ENCODE results near the gene ARSI.
"Not testable (repeated sequence)": the region's sequence is repeated elsewhere in the genome, so short reads cannot be mapped to it uniquely, and the experiment has no call there.

The ARSI gene

DNA sequence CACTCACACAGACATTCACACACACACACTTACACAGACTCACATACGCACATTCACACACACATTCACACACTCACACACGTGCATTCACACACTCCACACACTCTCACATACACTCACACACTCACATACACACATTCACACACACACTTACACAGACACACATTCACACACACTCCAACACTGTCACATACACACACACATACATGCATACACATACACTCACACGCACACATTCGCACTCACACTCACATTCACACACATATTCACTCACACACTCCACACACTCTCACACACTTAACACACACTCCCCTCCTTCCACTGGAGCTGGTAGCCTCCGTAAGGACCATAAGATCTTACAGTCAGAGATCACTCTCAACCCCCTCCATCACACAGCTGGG lies 39.3 kb downstream of the ARSI start:
- DNase-seq, result no peak

DNA sequence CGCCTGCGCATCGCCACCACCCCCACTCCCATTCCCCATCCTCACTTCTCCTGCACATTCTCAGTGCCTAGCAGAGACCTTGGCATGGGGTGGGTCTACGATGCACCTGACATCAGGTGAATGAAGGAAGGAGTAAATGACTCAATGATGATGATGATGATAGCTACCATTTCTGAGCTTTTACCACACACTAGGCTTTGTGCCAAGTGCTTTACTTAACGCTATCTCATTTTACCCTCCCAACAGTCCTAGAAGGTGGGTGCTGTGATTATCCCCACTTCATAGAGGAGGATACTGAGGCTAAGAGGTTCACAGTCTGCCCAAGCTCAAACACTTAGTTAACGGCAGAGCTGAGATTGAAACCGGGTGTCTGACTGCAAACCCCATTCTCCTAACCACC lies 40.2 kb downstream of the ARSI start:
- no peak for DNase-seq

GRCh38 chr5:150261231-150261630 lies 41.5 kb downstream of the ARSI start:
- no peak for DNase-seq

GRCh38 chr5:150258130-150258529 lies 44.6 kb downstream of the ARSI start:
- DNase-seq, result no peak

DNA sequence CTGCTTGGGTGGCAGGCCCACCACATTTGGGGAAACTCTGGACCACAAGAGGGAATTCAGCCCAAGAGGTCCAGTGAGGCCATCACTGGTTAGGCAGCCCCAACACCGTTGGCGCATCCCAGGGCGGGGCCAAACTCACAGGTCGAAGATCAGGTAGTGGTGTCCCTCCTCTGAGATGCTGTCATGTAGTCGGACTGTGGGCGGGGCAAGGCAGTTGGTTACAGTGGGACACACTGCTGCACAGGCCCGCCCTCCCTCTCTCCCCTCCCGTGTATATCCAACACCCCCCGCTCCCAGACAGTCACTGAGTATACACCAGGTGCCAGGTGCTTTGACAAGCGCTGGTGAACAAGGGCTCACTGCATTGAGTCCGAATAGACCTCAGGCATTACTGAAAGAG lies 45.3 kb downstream of the ARSI start:
- no peak for DNase-seq

GRCh38 chr5:150256410-150257064 lies 46.2 kb downstream of the ARSI start:
- DNase-seq, result no peak

DNA sequence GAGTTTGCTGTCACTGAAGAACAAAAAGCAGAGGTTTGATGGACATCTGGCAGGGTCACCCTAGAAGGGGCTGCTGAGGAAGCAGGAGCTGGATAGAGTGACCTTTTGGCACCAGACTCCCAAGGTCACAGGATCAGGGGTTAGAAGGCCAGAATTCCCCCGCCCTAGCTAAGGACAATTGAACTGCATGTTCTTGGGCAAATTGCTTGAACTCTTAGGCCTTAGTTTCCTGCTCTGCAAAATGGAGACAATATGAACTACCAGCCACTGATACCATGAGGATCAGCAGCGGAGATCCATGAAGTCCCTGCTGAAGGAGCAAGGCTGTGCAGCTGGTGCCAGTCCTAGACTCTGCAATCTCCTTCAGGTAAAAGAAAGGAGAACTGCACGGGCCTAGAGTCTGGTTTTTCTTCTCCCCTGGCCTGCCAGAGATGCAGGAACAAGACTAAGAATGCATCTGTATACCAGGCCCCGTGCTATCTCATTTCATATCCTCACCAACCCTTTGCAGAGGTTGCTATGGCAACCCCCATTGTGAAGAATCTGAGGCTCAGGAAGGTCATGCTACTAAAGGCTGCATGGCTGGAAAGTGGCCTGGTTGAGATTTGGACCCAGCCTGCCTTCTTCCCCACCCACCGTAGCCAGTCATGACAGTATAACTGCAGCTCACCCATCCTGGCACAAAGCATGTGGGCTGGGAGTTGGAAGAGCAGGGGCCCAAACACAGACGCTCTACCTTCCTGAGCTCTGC lies 46.9 kb downstream of the ARSI start:
- no peak for DNase-seq

DNA sequence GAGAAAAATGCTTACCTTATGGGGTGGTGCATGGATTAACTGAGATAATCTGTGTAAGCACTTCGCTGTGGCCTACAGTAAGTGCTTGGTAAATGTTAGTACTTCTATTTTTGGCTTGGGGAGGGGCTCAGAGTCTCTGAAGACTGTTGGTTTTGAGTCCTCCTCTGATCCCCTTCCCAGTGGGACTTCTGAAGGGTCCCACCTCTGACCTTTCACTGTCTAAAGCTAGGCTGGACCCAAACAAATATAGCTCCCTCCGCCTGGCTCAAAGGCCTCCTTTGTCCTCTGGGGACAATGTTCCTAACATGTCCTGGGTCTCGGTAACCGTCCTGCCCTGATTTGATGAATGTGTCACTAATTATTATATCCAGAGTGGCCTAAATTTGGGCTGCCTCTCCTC lies 47.9 kb downstream of the ARSI start:
- DNase-seq, result no peak

- no peak for DNase-seq
Measured at GRCh38 chr5:150254363-150254762, 48.3 kb downstream of the ARSI start.

- DNase-seq, result no peak
Measured at GRCh38 chr5:150253416-150254208, 49.1 kb downstream of the ARSI start.

GRCh38 chr5:150252489-150252888 lies 50.2 kb downstream of the ARSI start:
- DNase-seq, result no peak

- no peak for DNase-seq
Measured at GRCh38 chr5:150251504-150251903, 51.2 kb downstream of the ARSI start.

GRCh38 chr5:150249744-150250143 lies 53.0 kb downstream of the ARSI start:
- no peak for DNase-seq

- no peak for DNase-seq
Measured at GRCh38 chr5:150248946-150249345, 53.8 kb downstream of the ARSI start.

- DNase-seq, result not testable (repeated sequence)
Measured at GRCh38 chr5:150248493-150248892, 54.2 kb downstream of the ARSI start.

DNA sequence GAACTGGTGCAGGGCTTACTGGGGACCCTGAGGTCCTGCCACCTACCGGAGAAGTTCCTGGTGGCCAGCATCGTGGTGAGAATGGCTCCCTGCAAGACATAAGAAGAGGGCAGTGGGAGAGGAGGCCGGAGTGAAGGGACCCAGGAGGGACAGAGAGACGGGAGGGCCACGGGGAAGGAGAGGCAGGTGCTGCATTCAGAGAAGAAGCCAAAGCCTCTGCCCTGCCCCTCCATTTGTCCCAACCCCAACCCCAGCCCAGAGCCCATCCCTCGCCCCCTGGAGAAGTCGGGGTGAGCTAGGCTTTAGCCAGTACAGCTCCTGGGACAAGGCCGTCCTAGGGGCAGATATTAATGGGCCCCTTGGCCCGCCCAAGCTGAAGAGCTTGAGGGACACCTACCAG lies 55.0 kb downstream of the ARSI start:
- DNase-seq, result no peak

- no peak for DNase-seq
Measured at GRCh38 chr5:150246835-150247234, 55.9 kb downstream of the ARSI start.

DNA sequence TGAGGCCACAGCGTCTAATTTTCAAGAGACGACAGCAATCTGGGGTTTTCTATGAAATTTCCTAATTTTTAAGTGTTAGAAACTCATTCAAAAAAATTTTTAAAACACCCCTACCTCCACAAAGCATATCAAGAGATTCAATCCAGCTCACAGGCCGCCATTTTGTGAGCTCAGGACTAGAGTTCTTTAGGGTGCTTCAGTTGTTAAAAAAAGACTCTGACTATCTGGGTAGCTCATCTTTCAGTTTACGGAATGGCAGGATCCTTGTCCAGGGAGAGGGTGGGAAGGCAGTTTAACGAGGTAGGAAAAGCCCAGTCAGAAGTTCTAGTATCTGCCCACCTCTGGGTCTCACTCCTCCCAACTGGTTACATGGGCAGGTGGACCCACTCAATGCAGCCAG lies 56.3 kb downstream of the ARSI start:
- no peak for DNase-seq
